IgD-negative memory B cell (primary cell): ENCODE results near the gene ANTKMT. TPM values are rescaled to one million over a fixed set of nuclear protein-coding genes. Genes with fewer than 3 reads are reported as not detected.

Experiments used
- H3K27ac Mint-ChIP-seq, 3 donors: one replicate each; pipeline ENCODE4 v1.8.0; 2020 to 2022; ENCODE audit warnings: mild to moderate bottlenecking in 3 of 3, mixed read lengths in 3 of 3, moderate library complexity in 1 of 3
- H3K27me3 Mint-ChIP-seq: one replicate; pipeline ENCODE4 v1.8.0; 2021; ENCODE audit warnings: mixed read lengths
- H3K36me3 Mint-ChIP-seq: one replicate; pipeline ENCODE4 v1.8.0; 2020; ENCODE audit warnings: mild to moderate bottlenecking, mixed read lengths
- H3K4me1 Mint-ChIP-seq, 3 donors: one replicate each; pipeline ENCODE4 v1.8.0; 2020 to 2022; ENCODE audit warnings: mixed read lengths in 3 of 3, mild to moderate bottlenecking in 1 of 3
- H3K4me3 Mint-ChIP-seq, 4 donors: one replicate each; pipeline ENCODE4 v1.8.0; 2020 to 2022; ENCODE audit warnings: mild to moderate bottlenecking in 4 of 4, mixed read lengths in 4 of 4, moderate library complexity in 3 of 4
- H3K9me3 Mint-ChIP-seq, 3 donors: one replicate each; pipeline ENCODE4 v1.8.0; 2020 to 2021; ENCODE audit warnings: mixed read lengths in 3 of 3, mild to moderate bottlenecking in 1 of 3
- polyA plus RNA-seq: library from polyadenylated mRNA; unstranded; fragments of 300-500 nt; fragmentation: Illumina TruSeq; gene quantifications from one replicate; pipeline ENCODE4 v1.2.3, GENCODE V29; 2021

ANTKMT gene
- polyA plus RNA-seq, 1 donor from 2014 or later: 84.7 TPM

DNA sequence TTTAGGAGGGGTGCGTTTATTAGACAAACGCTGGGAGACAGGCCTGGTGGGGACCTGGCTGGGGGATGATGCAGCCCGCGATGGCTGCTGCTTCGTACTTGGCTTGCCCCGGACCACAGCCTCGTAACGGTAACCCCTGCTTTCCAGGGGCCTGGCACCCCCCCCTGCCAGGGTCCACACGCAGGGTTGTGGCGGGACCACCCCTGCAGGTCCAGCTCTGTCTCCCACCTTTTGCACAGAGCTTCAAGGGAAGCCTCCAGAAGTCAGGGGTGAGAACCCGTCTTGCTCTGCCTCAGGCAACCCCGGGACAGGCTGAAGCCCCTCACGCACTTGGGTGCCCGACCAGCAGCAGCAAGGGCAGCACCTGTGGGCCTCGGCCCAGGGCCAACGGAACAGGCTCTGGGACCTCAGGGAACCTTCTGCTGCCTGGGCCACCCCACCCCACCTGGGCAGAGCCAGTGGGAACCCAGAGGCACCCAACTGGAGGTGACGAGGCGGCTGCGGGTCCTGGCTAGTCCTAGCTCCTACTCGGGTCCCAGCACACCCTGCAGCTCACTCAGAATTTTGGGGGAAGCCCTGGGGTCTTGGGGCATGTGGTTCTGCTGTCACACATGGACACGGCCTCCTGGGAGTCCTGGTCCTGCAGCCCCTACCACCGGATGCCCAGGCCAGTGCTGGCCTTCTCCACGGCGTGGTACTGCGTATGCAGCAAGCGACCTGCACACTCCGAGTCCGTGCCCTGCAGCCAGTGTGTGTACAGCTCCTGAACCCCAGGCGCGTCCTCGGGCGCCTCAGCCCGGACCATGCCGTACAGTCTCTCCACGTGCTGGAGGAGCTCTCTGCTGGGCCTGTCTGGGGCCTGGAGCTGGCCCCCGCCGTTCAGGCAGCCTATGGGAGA, 9.1 kb downstream of the ANTKMT start:
- Mint-ChIP-seq H3K9me3 (no peaks in the 10 kb centered on the region), H3K27ac (peak overlapping the region in 1 of 3 donors; percentile 14), H3K4me3 (peak overlapping the region in 3 of 4 donors; percentile 43 to 73 (median 45)), H3K36me3 (no peaks in the 10 kb centered on the region), H3K4me1 (peaks cover 0 to 1% (median 0%) of the 10 kb centered on the region in 3 donors), H3K27me3 (no peaks in the 10 kb centered on the region)

DNA sequence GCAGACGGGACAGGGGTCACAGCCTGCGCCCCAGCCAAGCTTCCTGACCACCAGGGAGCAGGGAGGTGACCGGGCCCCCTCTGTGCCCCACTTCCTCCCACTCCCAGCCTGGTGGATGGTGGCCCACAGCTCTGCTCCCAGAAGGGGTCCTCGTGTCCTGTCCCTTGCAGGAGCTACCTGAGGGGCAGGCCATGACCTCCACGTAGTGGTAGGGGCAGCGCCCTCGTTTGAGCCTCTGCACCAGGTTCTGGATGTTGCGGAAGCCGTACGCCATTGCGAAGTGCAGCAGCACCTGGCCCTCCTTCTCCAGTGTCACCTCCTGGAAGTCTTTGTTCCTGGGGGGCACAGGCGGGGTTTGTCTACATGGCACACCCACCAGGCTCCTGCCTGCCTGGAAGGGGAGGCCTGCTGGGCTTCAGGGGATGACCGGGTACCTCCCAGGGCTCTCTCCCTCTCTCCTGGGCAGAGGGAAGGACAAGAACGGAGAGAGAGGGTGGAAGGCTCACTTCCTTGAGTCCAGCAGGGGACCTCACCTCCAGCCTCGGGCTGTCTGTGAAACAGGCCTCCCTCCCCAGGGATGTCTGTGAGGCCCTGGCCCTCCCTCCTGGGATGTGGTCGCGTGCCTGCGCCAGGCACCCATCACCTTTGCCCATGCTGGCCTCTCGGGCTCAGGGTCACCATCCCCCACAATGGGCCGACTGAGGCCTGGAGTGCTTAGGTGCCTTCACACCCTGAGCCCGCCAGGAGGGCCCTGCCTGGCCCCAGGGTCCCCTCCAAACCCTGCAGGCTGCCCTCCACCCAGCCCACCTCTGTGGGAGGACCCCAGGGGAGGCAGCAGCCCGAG, 9.9 kb downstream of the ANTKMT start:
- Mint-ChIP-seq H3K27me3 (no peaks in the 10 kb centered on the region), H3K27ac (no peak overlapping the region), H3K4me1 (peaks cover 0 to under 1% (median 0%) of the 10 kb centered on the region in 3 donors), H3K4me3 (peak overlapping the region in 1 of 4 donors; percentile 32), H3K36me3 (no peaks in the 10 kb centered on the region), H3K9me3 (no peaks in the 10 kb centered on the region)

DNA sequence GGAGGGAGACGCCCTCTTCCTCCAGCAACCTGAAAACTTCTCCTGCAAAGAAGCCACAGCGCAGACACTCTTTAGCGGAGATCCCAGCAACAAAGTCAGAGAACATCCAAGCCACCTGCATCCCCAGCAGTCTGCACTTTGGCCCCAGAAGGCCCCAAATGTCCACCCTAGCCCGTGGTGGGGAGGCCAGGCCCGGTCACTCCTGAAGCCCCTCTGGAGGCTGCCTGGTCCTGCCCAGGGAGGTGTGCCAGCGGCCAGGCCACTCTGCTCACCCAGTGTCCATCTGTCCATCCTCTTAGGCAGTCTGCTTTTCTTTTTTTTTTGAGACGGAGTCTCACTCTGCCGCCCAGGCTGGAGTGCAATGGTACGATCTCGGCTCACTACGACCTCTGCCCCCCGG, 11.4 kb downstream of the ANTKMT start:
- peak overlapping the region in 2 of 4 donors; percentile 58 to 71 for H3K4me3 Mint-ChIP-seq
- H3K27ac Mint-ChIP-seq: peak overlapping the region in 2 of 3 donors; percentile 39 to 70
- H3K27me3 Mint-ChIP-seq: no peaks in the 10 kb centered on the region
- H3K36me3 Mint-ChIP-seq: peaks cover 2% of the 10 kb centered on the region
- H3K4me1 Mint-ChIP-seq: peaks cover under 1 to 8% (median under 1%) of the 10 kb centered on the region in 3 donors
- H3K9me3 Mint-ChIP-seq: no peaks in the 10 kb centered on the region

DNA sequence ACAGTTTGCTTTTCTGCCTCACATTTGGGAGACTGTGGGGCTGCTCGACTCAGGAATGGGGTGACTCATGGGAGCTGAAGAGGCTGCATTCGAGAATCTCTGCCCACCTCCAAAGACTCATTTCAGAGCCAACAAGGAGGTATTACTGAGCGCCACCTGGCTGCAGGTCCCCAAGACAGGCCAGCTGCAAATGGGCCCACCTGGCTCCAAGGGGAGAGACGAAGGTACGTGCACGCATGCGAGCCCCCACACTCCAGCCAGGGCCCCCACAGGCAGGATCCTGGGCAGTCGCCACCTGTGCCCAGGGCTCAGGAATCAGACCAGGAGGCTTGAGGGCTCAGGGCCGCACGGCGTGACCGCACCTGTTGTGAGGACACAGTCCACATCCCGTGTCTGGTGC, 12.0 kb downstream of the ANTKMT start:
- H3K27me3 Mint-ChIP-seq: no peaks in the 10 kb centered on the region
- H3K9me3 Mint-ChIP-seq: no peaks in the 10 kb centered on the region
- H3K4me1 Mint-ChIP-seq: peaks cover 6 to 9% (median 6%) of the 10 kb centered on the region in 3 donors
- H3K36me3 Mint-ChIP-seq: peaks cover 2% of the 10 kb centered on the region
- peak overlapping the region in 1 of 3 donors; percentile 56 for H3K27ac Mint-ChIP-seq
- H3K4me3 Mint-ChIP-seq: peak overlapping the region in 2 of 4 donors; percentile 12 to 58

- Mint-ChIP-seq H3K4me3 (peak overlapping the region in 2 of 4 donors; percentile 12 to 58), H3K4me1 (peaks cover 8 to 12% (median 9%) of the 10 kb centered on the region in 3 donors), H3K27ac (peak overlapping the region in 1 of 3 donors; percentile 99)
Observed at GRCh38 chr16:733382-734207, 12.6 kb downstream of the ANTKMT start.

DNA sequence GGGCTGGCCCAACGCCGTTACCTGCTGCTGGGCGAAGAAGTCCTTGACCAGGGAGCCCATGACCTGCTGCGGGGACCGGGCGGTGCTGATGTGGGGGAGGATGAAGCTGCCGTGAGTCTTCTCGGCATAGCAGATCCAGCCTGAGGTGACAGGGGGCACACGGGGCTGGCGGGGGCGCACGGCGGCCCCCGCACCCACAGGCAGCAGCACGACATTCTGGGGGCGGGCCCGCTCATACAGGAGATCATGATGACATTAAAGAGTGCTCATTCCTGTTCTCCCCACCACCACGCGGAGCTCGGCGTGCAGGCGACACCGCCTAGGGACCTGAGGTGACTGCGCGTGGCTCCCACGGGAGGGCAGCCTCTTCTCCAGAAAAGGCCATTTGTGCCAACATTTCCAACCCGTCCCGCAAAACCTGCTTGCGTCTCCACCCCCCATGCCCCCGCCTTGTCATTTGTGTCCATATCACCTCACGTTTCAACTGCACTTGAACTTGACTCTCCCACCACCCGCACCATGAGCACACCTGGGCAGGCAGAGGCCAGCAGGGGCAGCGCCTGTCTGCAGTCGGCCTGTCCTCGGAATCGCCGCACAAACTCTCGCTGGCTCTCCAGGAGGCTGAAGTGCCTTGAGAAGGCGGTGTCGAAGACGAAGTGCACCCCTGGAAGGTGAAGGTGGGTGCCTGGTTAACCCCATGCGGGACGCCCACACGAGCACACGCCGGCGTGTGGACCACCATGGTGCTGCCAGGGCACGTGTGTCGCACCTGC, 13.4 kb downstream of the ANTKMT start:
- Mint-ChIP-seq H3K4me3 (no peak overlapping the region), H3K27me3 (no peaks in the 10 kb centered on the region), H3K36me3 (peaks cover 4% of the 10 kb centered on the region)

More at GRCh38 chr16:733382-734207, 12.6 kb downstream of the ANTKMT start:
- Mint-ChIP-seq H3K9me3 (no peaks in the 10 kb centered on the region), H3K36me3 (peaks cover 4% of the 10 kb centered on the region), H3K27me3 (no peaks in the 10 kb centered on the region)

DNA sequence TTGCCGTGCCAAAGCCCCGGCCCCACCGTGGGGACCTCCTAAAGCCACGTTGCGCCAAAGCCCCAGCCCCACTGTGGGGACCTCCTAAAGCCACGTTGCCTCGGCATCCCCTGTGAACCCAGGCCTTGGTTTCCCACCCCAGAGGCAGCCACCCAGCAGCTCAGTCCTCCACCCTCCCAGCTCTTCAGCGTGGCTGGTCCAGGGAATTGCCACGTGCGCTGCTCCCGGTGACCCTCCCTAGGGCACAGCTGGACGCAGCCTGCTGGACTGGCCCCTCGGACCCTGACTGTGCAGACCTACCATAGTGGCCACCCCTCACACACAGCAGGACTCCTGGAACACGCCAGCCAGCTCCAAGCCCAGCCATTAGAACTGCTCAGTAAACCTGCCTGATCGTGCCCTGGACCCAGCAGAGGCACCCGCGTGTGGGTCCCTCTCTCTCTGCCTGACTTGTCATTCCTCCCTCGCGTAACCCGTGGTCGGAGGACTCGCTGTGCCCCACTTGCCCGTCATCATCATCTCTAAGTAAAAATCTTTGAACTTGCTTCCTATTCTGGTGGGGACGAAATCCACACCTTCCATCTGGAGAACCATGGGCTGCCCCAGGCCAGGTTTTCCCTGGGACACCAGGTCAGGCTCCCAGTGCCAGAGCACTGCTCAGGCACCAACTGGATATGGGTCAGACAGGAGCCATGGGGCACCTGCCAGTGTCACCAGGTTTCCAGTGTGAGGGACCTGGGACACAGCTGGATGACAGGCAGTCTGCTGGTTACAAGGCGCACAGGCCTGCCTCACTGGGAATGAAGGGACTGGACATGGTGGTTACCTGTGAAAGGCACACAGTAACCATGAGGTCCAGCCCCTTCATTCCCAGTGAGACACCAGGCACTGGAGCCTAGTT, 14.3 kb downstream of the ANTKMT start:
- Mint-ChIP-seq H3K36me3 (peaks cover 4% of the 10 kb centered on the region), H3K27ac (peak overlapping the region in 2 of 3 donors; percentile 55 to 99), H3K9me3 (no peaks in the 10 kb centered on the region)

More for the DNA sequence above, 13.4 kb downstream of the ANTKMT start:
- H3K4me1 Mint-ChIP-seq: peaks cover 9 to 15% (median 10%) of the 10 kb centered on the region in 3 donors
- peak overlapping the region in 1 of 3 donors; percentile 99 for H3K27ac Mint-ChIP-seq
- no peaks in the 10 kb centered on the region for H3K9me3 Mint-ChIP-seq

DNA sequence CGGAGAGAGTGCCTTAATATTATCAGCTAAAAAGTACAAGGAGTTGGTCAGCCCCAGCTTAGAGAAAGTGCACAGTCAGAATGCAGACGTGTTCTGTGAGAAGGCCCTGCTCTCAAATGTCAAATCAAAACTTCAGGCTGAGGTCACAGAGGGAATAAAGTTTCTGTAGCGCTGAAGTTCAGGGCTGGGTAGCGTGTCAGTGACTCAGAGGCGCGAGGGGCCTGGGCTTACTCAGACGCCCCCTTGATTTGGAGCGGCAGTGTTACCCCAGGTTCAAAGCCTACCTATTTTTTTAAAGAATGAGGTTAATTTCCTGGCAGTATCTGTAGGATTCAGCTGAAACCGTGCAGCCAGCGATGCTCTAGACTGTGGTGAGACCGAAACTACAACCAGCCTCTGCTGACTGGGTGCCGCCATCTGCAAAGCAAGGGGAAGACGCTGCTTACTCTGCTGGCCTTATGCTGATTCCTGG, 15.1 kb downstream of the ANTKMT start:
- Mint-ChIP-seq H3K4me1 (peaks cover 9 to 17% (median 10%) of the 10 kb centered on the region in 3 donors), H3K9me3 (no peaks in the 10 kb centered on the region), H3K27ac (peak overlapping the region; percentile 55 to 99 (median 63)), H3K4me3 (peak overlapping the region in 2 of 4 donors; percentile 37 to 68), H3K36me3 (peaks cover 4% of the 10 kb centered on the region), H3K27me3 (no peaks in the 10 kb centered on the region)

More for the DNA sequence above, 14.3 kb downstream of the ANTKMT start:
- H3K27me3 Mint-ChIP-seq: no peaks in the 10 kb centered on the region
- H3K4me3 Mint-ChIP-seq: peak overlapping the region in 3 of 4 donors; percentile 41 to 68 (median 54)
- peaks cover 9 to 17% (median 10%) of the 10 kb centered on the region in 3 donors for H3K4me1 Mint-ChIP-seq

DNA sequence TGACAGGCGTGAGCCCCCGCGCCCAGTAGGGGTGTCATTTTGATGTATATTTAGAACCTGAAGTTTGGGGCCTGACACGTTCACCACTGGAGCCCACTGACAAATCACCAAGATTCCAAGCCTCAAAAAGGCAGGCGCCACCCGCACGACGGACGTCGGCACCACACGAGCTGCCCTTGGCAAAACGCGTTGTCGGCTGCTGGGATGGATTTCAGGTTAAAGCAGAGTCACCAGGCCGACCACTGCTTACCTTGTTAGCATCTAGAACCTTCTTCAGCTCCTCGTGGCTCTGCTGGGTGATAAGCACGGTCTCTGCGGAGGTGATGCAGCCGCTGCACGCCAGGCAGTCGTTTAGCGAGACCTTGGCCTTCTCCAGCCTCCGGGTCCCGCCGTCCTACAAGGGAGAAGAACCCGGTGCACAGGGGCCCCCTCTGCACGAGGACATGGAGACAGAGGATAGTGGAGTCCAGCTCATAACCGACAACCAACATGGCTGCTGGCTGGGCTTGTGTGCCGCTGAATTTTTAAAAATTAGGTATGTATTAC, 16.1 kb downstream of the ANTKMT start:
- peaks cover 9 to 17% (median 10%) of the 10 kb centered on the region in 3 donors for H3K4me1 Mint-ChIP-seq
- no peaks in the 10 kb centered on the region for H3K27me3 Mint-ChIP-seq
- no peaks in the 10 kb centered on the region for H3K9me3 Mint-ChIP-seq
- peak overlapping the region in 2 of 3 donors; percentile 96 to 99 for H3K27ac Mint-ChIP-seq
- peaks cover 4% of the 10 kb centered on the region for H3K36me3 Mint-ChIP-seq
- peak overlapping the region in 3 of 4 donors; percentile 87 to 98 (median 91) for H3K4me3 Mint-ChIP-seq

DNA sequence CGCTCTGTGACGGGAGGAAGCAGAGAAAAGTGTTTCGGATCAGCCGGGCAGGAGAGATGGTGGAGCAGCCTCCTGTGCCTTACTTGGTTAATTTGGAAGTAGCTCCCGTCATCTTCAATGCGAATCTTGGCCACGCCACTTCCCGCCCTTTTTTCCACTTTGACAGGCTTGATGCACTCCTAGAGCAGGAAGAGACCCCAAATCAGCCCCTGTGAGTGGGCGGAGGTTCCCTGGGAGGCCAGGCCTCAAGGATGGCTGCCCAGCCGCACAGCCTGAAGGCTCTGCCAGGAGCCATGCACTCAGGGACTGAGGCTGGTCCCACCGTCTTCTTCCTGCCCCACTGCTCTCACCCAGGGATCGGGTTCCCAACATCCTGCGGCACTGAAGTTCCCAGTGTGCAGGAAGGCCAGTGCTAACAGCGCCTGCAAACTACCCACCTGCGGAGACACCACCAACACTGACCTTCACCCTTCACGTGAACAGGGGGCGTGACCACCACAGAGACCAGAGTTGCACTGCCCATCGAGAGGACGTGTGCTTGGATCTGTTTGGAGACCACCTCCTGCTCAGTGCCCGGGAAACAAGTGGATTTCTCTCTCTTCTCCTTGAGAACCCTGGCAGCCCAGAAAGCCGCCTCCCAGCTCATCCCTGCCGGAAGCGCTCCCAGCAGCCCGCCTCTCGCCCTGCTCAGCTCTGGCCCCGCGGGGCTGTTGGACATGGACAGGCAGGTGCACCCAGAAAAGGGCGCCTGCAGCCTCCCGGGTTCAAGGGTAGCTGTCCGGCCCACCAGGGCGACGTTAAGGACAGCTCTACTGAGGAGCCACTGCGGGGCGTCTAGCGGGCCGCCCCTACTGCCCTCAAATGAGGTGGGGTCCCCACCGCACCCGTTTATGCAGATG, 18.9 kb downstream of the ANTKMT start:
- Mint-ChIP-seq H3K36me3 (peaks cover 4% of the 10 kb centered on the region), H3K4me3 (peak overlapping the region; percentile 87 to 98 (median 91)), H3K27me3 (no peaks in the 10 kb centered on the region), H3K27ac (peak overlapping the region in 2 of 3 donors; percentile 70 to 76), H3K4me1 (peaks cover 9 to 17% (median 10%) of the 10 kb centered on the region in 3 donors), H3K9me3 (no peaks in the 10 kb centered on the region)

- Mint-ChIP-seq H3K9me3 (no peaks in the 10 kb centered on the region), H3K27me3 (no peaks in the 10 kb centered on the region), H3K36me3 (peaks cover 4% of the 10 kb centered on the region), H3K4me1 (peaks cover 9 to 17% (median 10%) of the 10 kb centered on the region in 3 donors), H3K4me3 (peak overlapping the region; percentile 87 to 98 (median 89)), H3K27ac (peak overlapping the region in 2 of 3 donors; percentile 82 to 89)
Observed at GRCh38 chr16:740459-740763, 19.5 kb downstream of the ANTKMT start.
